Activated CD4-positive, alpha-beta T cell treated with anti-CD3 and anti-CD28 coated beads for 48 hours (primary cell): ENCODE results near the gene SLC5A2.

ENCODE experiments used
- DNase-seq: peaks from one replicate; pipeline ENCODE4 v3.0.0-alpha.2; 2020

Gene SLC5A2

GRCh38 chr16:31460582-31461002 is 22.3 kb upstream of the SLC5A2 start:
- DNase-seq, result no peak

- DNase-seq, result no peak
These were observed 21.6 kb upstream of the SLC5A2 start for GRCh38 chr16:31461201-31461920.

- no peak for DNase-seq
These were observed 20.8 kb upstream of the SLC5A2 start for GRCh38 chr16:31461921-31462804.

GRCh38 chr16:31464348-31464769 is 18.6 kb upstream of the SLC5A2 start:
- no peak for DNase-seq

GRCh38 chr16:31464781-31465260 is 18.1 kb upstream of the SLC5A2 start:
- no peak for DNase-seq

- no peak for DNase-seq
These were observed 17.0 kb upstream of the SLC5A2 start for GRCh38 chr16:31465788-31466370.

- DNase-seq, result no peak
These were observed 16.5 kb upstream of the SLC5A2 start for GRCh38 chr16:31466381-31466841.

GRCh38 chr16:31467151-31467773 is 15.7 kb upstream of the SLC5A2 start:
- DNase-seq, result no peak

- DNase-seq, result no peak
These were observed 15.1 kb upstream of the SLC5A2 start for GRCh38 chr16:31467858-31468257.

- no peak for DNase-seq
These were observed 12.3 kb upstream of the SLC5A2 start for GRCh38 chr16:31470615-31471014.

GRCh38 chr16:31471241-31471874 is 11.6 kb upstream of the SLC5A2 start:
- DNase-seq, result no peak

GRCh38 chr16:31471875-31472708 is 10.8 kb upstream of the SLC5A2 start, which contains the start of gene TGFB1I1:
TGFB1I1 (plus strand) TSS chr16:31472152; CDS start chr16:31472189, 37 bp downstream.
- no peak for DNase-seq

- DNase-seq, result peak; percentile 75
These were observed 10.2 kb upstream of the SLC5A2 start for GRCh38 chr16:31472709-31473203.

- no peak for DNase-seq
These were observed 9.5 kb upstream of the SLC5A2 start for GRCh38 chr16:31473264-31473984.

- no peak for DNase-seq
These were observed 8.7 kb upstream of the SLC5A2 start for GRCh38 chr16:31474173-31474714.

GRCh38 chr16:31474773-31475738 is 7.9 kb upstream of the SLC5A2 start:
- DNase-seq, result no peak

GRCh38 chr16:31475946-31476302 is 7.0 kb upstream of the SLC5A2 start:
- no peak for DNase-seq

- DNase-seq, result peak; percentile 92
These were observed 6.4 kb upstream of the SLC5A2 start for GRCh38 chr16:31476303-31477219.
